PC-9 (cell line): ENCODE measurements around the gene PHACTR1. TPM values are rescaled to one million over a fixed set of nuclear protein-coding genes. Genes with fewer than 3 reads are reported as not detected.

ENCODE experiments used
- BruUV-seq: library from RNA; stranded (reverse); fragments of 400-500 nt; replicated peaks from 2 replicates; lab custom pipeline; 2021; lab: Mats Ljungman, UMichigan
- CTCF ChIA-PET: fragments of 300-600 bp; sonication (Branson Sonifier 250); formaldehyde crosslinking; loops from one replicate; lab custom pipeline; 2022; ENCODE audit warnings: antibody characterized with exemption; lab: Charles Lee
- POLR2A ChIA-PET: fragments of 300-600 bp; sonication (Branson Sonifier 250); formaldehyde crosslinking; loops from one replicate; lab custom pipeline; 2022; ENCODE audit warnings: antibody characterized with exemption; ENCODE audit not compliant: unreplicated experiment; lab: Charles Lee
- DNase-seq, 2 experiments: peaks; one replicate each; pipeline versions ENCODE4 v3.0.0 to v3.0.0-alpha.2; 2015 to 2022; ENCODE audit warnings: mixed read lengths in 1 of 2
- H2AFZ ChIP-seq: fragments of 200-600 bp; sonication (generic); 2 replicates; pipeline ENCODE4 v1.8.1; 2017; ENCODE audit warnings: antibody characterized with exemption
- H3F3A ChIP-seq: fragments of 200-600 bp; sonication (generic); 2 replicates; pipeline ENCODE4 v1.8.1; 2017; ENCODE audit warnings: antibody characterized with exemption, mild to moderate bottlenecking, low read depth; ENCODE audit not compliant: insufficient read depth
- H3K27ac ChIP-seq: fragments of 200-600 bp; sonication (generic); 2 replicates; pipeline ENCODE4 v1.6.1; 2016; ENCODE audit warnings: mixed run types
- H3K27me3 ChIP-seq: fragments of 200-600 bp; sonication (generic); 2 replicates; pipeline ENCODE4 v1.6.1; 2016; ENCODE audit warnings: low read depth, mixed run types; ENCODE audit not compliant: insufficient read depth
- H3K36me3 ChIP-seq: fragments of 200-600 bp; sonication (generic); 2 replicates; pipeline ENCODE4 v1.6.1; 2016; ENCODE audit warnings: low read depth, mixed run types
- H3K4me1 ChIP-seq: fragments of 200-600 bp; sonication (generic); replicated peaks from 2 replicates; pipeline ENCODE4 v1.6.1; 2016; ENCODE audit warnings: mixed run types; ENCODE audit not compliant: insufficient read depth
- H3K4me2 ChIP-seq: fragments of 200-600 bp; sonication (generic); 2 replicates; pipeline ENCODE4 v1.6.1; 2017; ENCODE audit warnings: mixed run types
- H3K4me3 ChIP-seq: fragments of 200-600 bp; sonication (generic); 2 replicates; pipeline ENCODE4 v1.6.1; 2016; ENCODE audit warnings: mixed run types
- H3K79me2 ChIP-seq: fragments of 200-600 bp; sonication (generic); 2 replicates; pipeline ENCODE4 v1.6.1; 2017; ENCODE audit warnings: low read depth, mixed run types
- H3K9me2 ChIP-seq: fragments of 200-600 bp; sonication (generic); 2 replicates; pipeline ENCODE4 v1.8.1; 2017; ENCODE audit warnings: mild to moderate bottlenecking; ENCODE audit not compliant: insufficient read depth
- H3K9me3 ChIP-seq: fragments of 200-600 bp; sonication (generic); 2 replicates; pipeline ENCODE4 v1.8.1; 2016; ENCODE audit warnings: low read depth; ENCODE audit not compliant: insufficient read depth
- H4K20me1 ChIP-seq: fragments of 200-600 bp; sonication (generic); 2 replicates; pipeline ENCODE4 v1.8.1; 2017; ENCODE audit not compliant: insufficient read depth
- EZH2 ChIP-seq: fragments of 200-600 bp; sonication (generic); IDR thresholded peaks from 2 replicates; pipeline ENCODE4 v1.8.0; 2017; ENCODE audit warnings: antibody characterized with exemption, low read depth
- intact Hi-C: fragments of 100-400 bp; cut with micrococcal nuclease; formaldehyde crosslinking; loops from one replicate; pipeline ENCODE4 v1.10.0; 2022; ENCODE audit not compliant: unreplicated experiment
- total RNA-seq: library from RNA; stranded (reverse); gene quantifications from 2 replicates; pipeline ENCODE4 v1.2.3, GENCODE V29; 2021
- TF ChIP-seq, protein P1 (sequence below): fragments of 200-600 bp; sonication (generic); conservative IDR thresholded peaks from 2 replicates; pipeline ENCODE4 v1.6.1; 2017; ENCODE audit warnings: mixed run types, antibody characterized with exemption, mild to moderate bottlenecking, moderate library complexity

PHACTR1 gene
- total RNA-seq, 1 experiment from 2014 or later, result not detected

DNA sequence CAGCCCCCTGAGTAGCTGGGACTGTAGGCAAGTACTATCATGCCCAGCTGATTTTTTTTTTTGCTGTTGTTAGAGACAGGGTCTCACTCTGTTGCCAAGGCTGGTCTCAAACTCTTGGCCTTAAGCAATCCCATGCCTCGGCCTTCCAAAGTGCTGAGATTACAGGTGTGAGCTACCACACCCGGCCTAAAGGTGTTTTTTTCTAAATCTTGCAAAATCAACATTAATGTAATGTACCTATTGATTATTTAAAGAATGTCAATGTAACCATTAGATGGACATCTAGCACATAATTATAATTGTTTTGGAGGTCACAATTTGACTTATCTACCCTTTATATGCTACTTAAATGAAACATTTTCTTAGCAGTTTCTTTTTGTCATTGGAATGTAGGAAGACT is 126.1 kb downstream of the PHACTR1 start:
- H3K27ac ChIP-seq, result no peak overlapping the region
- no peaks in the 10 kb centered on the region for H3F3A ChIP-seq
- ChIA-PET POLR2A (no interaction called here), CTCF (no interaction called here)
- H3K36me3 ChIP-seq, result no peaks in the 10 kb centered on the region
- H3K4me1 ChIP-seq, result no peaks in the 10 kb centered on the region
- BruUV-seq, result no TSS peak
- H3K79me2 ChIP-seq, result no peaks in the 10 kb centered on the region
- no peak for DNase-seq
- intact Hi-C loops, result no loop called here
- H2AFZ ChIP-seq, result no peak overlapping the region
- H3K4me3 ChIP-seq, result no peak overlapping the region
- H3K27me3 ChIP-seq, result peaks cover 15% of the 10 kb centered on the region; the same call in 1 of the 2 replicates
- H3K4me2 ChIP-seq, result no peak overlapping the region
- no peaks in the 10 kb centered on the region for H3K9me3 ChIP-seq
- no peaks in the 10 kb centered on the region for H3K9me2 ChIP-seq
- TF ChIP-seq, protein P1, sequence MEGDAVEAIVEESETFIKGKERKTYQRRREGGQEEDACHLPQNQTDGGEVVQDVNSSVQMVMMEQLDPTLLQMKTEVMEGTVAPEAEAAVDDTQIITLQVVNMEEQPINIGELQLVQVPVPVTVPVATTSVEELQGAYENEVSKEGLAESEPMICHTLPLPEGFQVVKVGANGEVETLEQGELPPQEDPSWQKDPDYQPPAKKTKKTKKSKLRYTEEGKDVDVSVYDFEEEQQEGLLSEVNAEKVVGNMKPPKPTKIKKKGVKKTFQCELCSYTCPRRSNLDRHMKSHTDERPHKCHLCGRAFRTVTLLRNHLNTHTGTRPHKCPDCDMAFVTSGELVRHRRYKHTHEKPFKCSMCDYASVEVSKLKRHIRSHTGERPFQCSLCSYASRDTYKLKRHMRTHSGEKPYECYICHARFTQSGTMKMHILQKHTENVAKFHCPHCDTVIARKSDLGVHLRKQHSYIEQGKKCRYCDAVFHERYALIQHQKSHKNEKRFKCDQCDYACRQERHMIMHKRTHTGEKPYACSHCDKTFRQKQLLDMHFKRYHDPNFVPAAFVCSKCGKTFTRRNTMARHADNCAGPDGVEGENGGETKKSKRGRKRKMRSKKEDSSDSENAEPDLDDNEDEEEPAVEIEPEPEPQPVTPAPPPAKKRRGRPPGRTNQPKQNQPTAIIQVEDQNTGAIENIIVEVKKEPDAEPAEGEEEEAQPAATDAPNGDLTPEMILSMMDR, result no peak
- no peak for TF ChIP-seq EZH2
- H4K20me1 ChIP-seq, result no peaks in the 10 kb centered on the region

DNA sequence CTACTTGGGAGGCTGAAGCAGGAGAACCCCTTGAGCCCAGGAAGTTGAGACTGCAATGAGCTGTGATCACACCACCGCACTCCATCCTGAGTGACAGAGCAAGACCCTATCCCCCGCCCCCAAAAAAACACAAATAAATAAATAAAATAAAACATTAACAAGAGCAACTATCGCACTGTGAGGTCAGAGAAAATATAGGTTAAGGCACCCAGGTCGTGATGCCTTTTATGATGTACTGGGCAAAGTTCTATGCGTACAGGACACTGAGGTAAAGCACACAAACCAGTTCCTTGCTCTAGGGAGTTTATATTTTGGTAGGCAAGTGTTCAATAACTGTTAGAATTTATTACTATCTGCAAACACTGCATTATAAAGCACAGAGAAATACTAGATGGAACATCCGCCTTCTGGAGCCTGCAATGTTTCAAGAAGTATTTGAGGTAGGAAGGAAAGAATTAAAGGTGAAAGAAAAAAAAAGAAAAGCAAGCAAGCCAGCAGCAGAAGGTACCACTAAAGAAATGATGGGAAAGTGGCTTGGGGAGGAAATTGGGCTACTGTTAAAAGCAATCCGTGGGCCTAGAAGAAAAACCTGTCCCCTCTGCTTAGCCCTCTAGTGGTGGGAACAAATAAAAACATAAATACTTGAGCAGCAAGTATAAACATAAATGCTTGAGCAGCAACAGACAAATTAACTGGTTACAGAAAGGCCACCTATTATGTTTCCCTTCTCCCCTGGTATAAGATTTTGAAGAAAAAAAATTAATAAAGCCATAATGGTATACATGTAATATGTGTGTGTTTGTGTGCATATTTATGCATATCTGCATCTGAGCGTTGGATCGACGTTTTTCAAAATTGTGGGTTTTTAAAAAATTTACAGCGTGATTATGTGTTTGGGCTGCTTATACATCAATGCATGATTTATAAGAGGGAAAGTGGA is 128.0 kb downstream of the PHACTR1 start:
- peaks cover 21% of the 10 kb centered on the region; the same call in 1 of the 2 replicates for H3K27me3 ChIP-seq
- no peak for TF ChIP-seq EZH2
- TF ChIP-seq, protein P1, result peak; percentile 89
- no peaks in the 10 kb centered on the region for H3K9me2 ChIP-seq
- no peaks in the 10 kb centered on the region for H3F3A ChIP-seq
- no peak overlapping the region for H3K4me2 ChIP-seq
- DNase-seq, result no peak
- H3K27ac ChIP-seq, result no peak overlapping the region
- BruUV-seq, result no TSS peak
- no peaks in the 10 kb centered on the region for H3K9me3 ChIP-seq
- no peaks in the 10 kb centered on the region for H4K20me1 ChIP-seq
- H3K4me1 ChIP-seq, result no peaks in the 10 kb centered on the region
- H2AFZ ChIP-seq, result no peak overlapping the region
- ChIA-PET POLR2A (no interaction called here), CTCF (no interaction called here)
- H3K4me3 ChIP-seq, result no peak overlapping the region
- no peaks in the 10 kb centered on the region for H3K79me2 ChIP-seq
- H3K36me3 ChIP-seq, result no peaks in the 10 kb centered on the region
- intact Hi-C loops, result no loop called here

DNA sequence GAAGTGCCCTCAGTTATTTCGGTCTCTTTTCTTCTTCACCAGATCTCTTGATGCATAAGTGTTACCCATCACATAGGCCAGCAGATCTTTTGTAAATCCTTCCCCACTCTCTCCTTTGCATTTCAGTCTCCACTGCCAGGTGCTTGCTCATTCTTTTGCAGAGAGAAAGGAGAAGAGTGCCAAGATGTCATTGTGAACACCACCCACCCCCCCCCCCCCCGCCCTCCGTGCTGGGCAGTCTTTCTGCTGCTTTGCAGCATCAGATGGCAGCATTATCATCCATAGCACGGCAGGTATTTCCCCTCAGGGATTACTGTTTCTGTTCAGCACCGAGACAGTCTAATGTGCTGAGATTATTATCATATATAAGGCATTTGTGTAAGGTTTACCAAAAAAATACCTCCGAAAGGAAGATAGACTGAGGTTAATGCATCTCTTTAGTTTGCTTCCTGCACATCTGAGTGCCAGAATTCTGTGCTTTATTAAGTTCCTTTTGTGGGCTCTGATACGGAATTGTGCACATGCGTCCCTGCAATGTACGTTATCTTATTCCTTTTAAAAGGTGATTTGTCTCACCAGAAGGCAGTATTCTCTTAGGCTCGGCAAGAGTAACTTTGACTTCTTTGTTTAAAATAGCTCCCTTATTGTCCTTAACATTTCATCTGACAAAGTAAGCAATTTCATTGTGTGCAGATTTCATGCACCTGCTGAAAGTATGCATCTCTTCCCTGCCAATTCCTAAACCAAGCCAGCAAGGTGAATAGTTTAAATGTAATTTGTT is 128.8 kb downstream of the PHACTR1 start:
- Histone ChIP-seq H3K4me1 (no peaks in the 10 kb centered on the region), H3K27ac (no peak overlapping the region), H3K36me3 (no peaks in the 10 kb centered on the region), H3K79me2 (no peaks in the 10 kb centered on the region), H2AFZ (no peak overlapping the region), H3K9me2 (no peaks in the 10 kb centered on the region), H3F3A (no peaks in the 10 kb centered on the region), H3K4me3 (no peak overlapping the region), H4K20me1 (no peaks in the 10 kb centered on the region), H3K9me3 (no peaks in the 10 kb centered on the region), H3K4me2 (no peak overlapping the region), H3K27me3 (peaks cover 25% of the 10 kb centered on the region)
- intact Hi-C loops, result no loop called here
- ChIA-PET CTCF (interaction anchor here (0.6 kb wide), 1 partner anchor 161 kb away, joined by 3 read pairs; no protein-coding TSS in a partner anchor), POLR2A (no interaction called here)
- no peak for TF ChIP-seq EZH2
- TF ChIP-seq, protein P1, result no peak
- no peak for DNase-seq
- no TSS peak for BruUV-seq
